Medulla oblongata (tissue), 1 donor: Measurements from ENCODE around the gene CELA2B.
"Not testable (repeated sequence)": the region's sequence is repeated elsewhere in the genome, so short reads cannot be mapped to it uniquely, and the experiment has no call there.

ENCODE experiments used
- DNase-seq: peaks from one replicate; pipeline ENCODE4 v3.0.0-alpha.2; 2015; ENCODE audit errors: extremely low spot score

CELA2B gene

DNA sequence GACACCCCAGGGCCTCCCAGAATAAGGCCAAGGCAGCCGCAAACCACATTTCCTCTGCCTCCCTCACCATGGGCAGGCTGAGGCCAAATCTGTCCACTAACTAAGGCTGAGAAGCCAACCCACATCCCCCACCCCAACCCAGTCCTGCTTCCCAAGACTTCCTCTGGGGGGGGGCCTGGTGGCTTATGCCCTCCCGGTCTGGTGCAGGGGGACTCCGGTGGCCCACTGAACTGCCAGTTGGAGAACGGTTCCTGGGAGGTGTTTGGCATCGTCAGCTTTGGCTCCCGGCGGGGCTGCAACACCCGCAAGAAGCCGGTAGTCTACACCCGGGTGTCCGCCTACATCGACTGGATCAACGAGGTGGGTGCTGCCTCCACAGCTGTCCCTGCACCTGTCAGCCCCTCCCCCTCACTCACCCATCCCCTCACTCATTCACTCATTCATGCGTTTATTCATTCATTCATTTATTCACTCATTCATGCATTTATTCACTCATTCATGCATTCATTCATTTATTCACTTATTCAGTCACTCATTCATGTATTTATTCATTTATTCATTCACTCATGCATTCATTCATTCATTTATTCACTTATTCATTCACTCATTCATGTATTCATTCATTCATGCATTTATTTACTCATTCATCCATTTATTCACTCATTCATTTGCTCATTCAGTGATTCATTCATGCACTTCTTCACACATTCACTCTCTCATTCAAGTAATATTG is 30.3 kb upstream of the CELA2B start:
- DNase-seq, result no peak

DNA sequence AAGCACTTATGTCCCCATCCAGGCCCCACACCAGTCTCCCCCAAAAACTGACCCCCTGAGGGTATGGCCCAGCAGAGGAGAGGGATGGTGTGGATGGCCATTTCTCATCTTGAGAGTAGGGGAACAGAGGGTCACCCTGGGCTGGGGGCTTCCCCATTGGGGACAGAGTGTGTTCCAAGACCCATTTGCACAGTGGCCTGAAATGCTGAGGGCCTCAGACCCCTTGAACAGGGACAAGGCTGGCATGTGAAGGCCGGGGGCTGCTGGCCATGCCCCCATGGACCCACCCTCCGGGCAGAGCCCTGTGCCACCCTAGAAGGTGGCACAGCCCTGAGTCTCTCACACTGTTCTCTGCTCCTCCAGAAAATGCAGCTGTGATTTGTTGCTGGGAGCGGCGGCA is 29.7 kb upstream of the CELA2B start:
- no peak for DNase-seq

DNA sequence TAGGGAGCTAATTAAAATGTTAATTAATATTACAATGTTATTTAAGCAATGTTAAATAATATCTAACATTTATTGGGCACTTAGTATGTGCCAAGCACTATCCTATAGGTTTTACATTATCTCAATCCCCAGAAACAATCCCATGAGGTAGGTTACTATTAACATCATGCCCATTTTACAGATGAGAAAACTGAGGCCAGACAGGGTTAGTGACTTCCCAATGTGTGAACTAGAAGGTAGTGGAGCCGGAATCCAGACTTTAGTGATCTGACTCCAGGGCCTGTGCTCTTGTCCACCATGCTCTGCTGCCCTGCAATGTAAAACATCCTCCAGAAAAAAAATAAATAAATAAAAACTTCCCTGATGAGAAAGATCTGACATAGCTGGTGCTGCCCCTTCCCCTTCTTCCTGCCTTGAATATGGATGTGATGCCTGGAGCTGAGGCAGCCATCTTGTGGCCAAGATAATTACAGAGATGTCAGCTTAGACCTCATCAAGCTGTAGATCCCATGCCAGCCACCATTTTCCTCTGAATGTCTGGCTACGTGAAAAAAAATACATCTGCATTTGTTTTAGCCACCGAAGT is 26.9 kb upstream of the CELA2B start:
- DNase-seq, result no peak

DNA sequence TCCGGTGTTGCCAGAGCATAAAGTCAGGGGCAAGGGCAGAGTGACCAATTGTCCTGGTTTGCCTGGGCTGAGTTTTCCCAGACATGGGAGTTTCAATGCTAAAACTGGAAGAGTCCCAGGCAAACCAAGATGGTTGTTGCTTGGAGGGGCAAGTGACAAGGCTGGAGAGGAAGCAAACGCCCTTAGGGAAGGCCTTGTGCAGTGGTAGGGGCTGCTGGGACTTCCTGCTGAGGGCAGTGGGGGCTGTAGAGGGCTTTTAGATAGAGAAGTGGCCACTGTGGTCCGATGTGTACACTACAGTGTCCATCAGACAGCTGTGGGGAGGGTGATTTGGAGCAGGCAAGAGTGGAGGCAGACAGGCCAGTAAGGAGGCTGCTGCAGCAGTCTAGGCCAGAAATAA is 26.3 kb upstream of the CELA2B start:
- DNase-seq, result no peak

DNA sequence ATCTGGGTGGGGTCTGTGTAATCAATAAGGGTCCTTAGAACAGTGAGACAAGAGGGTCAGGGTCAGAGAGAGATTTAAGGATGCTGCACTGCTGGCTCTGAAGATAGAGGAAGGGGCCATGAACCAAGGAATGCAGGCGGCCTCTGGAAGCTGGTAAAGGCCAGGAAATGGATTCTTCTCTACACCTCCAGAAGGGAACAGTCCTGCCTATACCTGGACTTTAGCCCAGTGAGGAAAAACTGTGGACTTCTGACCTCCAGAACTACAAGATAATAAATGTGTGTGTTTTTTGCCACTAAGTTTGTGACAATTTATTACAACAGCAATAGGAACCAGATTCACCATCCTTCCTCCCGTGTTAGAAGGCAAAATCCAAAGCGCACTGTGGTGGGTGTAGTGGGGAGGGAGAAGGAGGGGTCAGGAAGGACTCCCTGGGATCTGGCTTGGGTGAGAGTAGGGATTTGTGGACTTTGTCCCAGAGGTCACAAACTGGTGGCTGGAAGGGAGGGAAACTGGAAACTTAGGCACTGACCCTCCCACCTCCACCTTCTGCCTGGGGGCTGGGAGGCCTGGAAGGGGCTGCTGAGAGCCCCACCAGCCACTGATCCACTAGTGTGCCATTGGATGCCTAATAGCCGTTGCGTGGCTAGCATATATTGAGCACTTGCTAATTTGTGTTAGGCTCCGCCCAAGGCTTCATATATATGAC is 24.7 kb upstream of the CELA2B start:
- DNase-seq, result no peak

DNA sequence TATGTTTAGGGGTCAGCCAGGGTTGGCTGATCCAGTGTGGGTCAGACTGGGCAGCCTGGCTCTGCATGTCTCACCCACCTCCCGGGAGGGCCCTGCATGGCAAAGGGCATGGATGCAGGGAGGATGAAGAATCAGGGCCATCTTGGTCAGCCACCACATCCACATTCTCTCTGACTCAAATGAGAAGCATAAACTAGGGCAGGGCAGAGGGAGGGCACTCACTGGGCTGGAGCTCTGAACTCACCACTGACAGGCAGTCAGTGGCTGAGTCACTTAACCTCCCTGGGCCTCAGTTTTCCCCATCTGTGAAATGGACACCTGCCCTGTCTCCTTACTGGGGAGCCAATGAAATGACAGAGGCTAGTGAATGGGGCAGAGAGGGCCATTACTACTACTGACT is 23.7 kb upstream of the CELA2B start:
- no peak for DNase-seq

DNA sequence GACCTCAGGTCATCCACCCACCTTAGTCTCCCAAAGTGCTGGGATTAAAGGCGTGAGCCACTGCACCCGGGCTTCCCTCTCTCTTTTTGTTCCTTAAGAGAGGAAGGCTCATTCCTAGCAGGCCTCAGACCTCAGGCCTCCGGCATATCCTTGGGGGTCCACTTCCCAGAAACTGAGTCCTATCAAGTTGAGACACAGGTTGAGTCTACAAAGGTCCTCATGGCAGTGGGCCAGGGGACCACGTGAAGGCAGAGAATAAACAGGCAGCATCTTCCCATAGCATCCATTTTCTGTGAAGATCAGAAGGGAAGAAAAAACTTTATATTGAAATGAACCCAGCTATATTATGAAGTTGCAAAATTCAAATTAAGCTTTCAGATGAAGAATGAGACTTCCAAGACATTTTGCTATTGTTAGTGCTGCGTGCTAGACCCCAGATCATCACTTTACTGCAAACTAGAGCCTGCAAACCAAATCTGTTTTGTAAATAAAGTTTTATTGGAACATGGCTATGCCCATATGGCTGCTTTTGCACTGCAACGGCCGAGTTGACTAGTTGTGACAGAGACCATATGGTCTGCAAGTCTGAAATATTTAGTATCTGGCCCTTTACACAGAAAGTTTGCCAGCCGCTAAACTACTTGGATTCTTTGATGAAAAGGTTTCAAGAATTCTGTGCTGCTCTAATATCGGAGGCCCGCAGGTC is 22.9 kb upstream of the CELA2B start:
- no peak for DNase-seq

DNA sequence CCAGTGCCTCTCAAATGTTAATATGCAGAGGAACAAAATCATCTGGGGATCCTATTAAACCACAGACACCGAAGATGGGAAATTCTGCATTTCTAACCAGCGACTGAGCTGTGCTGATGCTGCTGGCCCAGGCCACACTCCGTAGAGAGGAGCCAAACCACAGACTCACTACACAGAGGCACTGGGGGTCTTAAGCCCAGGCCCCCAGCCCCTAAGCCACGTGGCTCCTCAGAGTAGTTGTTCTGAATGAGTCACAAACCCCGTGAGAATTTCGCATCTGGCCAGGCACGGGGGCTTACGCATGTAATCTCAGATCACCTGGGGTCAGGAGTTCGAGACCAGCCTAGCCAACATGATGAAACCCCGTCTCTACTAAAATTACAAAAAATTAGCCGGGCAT is 22.2 kb upstream of the CELA2B start:
- no peak for DNase-seq

DNA sequence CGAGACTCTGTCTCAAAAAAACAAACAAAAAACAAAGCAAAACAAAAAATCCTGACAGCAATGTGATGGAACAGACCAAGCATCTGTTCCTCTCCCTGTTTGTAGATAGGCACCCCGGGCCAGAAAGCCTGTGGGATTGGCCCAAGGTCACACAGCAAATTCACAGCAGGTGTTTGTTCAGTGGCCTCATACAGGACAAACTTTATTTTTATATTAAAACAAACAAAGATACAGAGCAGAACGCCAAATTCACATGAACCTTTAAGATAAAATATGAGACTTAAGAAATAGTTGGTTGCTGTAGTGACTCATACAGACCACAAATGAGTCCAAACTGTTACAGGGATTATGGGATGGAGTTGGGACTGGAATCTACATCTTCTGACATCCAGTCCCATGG is 21.6 kb upstream of the CELA2B start:
- DNase-seq, result no peak

DNA sequence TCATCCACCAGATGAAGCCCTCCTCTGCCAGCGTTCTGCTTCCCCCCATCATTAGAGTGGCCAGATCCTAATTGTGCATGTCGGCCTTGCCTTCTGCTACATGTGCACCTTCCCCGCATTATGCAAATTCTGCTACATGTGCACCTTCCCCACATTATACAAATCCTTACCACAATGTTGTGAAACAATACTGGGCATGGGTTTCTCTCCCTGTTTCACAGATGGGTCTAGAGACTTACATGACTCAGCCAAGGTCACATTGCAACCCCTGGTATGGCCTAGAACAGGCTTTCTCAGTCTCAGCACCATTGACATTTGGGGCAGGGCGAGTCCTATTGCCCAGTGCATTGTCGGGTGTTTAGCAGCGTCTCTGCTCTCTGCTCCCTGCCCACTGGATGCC is 20.4 kb upstream of the CELA2B start:
- DNase-seq, result no peak

DNA sequence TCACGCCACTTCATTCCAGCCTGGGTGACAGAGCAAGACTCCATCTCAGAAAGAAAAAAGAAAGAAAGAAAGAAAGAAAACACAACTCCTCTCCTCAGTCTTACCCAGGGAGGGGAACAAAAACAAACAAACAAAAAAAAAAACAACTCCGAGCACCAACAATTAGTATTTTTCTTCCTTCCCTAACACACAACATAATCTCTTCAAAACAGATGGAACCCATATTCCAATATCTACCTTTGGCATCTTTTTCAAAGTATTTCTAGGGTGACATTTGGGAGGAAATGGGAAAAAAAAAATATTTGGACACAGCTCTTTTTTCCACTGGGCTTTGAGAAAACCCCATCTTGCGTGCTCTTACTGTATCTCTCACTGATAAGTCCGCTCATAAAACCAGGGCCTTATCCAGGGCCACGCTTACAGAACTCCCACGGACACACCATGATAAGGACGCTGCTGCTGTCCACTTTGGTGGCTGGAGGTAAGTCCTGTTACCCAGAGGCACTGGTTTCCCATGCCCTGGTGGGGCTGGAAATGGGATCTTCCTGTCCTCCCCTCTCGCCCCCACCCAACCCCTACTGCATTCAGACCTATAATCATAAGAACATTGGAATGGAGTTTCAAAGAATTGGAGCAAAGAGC is 19.5 kb upstream of the CELA2B start, which contains the start of gene CELA2A:
CELA2A (plus strand) TSS at position 420 of the 642 bp plus-strand sequence; CDS start at position 442, 22 bp downstream.
- no peak for DNase-seq

DNA sequence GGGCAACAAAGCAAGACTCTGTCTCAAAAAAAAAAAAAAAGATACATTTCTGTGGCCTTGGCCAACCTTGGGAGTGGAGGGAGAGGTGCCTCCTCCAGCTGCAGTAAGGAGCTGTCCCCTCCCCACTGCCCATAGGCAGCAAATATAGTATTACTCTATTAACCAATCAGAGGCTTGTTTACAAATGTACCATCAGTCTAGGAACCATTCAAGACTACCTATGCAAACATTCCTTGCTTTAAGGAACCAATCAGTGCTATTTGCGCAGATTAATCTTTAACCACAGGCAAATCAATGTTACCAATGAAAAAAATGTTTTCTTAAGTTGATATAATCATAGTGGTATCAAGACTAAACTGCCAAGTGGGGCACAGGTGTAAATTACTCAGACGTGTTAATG is 18.3 kb upstream of the CELA2B start:
- no peak for DNase-seq

DNA sequence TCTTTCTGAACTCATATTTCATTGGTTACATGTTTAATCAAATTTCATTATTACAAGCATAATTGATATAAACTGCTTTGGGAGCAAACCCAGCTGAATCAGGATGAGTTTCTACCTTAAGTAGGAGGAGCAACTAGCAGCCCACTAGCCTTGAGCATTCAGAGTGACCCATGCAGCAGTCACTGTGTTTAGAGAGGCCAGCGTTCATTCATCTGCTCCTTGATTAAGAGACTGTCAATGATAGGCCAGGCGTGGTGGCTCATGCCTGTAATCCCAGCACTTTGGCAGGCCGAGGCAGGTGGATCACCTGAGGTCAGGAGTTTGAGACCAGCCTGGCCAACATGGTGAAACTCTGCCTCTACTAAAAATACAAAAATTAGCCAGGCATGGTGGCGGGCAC is 17.5 kb upstream of the CELA2B start:
- not testable (repeated sequence) for DNase-seq

DNA sequence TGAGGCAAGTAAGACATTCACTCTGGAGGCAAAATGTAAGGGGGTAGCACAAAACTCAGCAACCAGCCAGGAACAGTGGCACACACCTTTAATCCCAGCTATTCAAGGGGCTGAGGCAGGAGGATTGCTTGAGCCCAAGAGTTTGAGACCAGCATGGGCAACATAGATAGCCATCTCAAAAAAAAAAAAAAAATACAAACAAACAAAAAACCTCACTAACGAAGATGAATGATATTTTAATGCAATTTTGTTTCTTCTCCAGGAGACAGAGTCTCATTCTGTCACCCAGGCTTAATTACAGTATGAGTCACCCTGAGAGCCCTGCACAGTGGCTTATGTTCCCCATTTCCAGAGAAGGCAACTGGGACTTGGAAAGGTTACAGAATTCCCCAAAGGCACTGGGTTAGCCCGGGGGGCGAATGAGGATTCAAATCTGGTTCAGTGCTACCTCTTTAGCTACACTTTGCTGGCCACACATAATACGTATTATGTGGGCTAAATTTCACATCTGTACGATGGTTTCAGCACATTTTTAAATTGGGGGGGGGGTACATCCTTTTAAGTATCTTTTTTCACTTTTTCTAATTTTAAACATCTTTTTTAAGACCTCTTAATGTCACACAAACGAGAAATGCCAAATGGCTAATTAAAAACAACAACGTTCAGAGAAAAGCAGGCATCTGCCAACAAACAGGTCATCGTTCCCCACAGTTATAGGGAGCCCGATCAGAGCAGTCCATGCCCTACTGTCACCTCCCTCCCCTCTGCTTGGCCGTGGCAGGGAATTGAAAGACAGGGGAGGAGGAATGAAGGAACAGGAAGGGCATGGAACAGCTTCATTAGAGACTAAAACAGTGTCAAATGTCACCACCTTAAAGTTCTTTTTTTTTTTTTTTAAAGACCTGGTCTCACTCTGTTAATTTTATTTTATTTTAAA is 15.9 kb upstream of the CELA2B start:
- DNase-seq, result no peak

DNA sequence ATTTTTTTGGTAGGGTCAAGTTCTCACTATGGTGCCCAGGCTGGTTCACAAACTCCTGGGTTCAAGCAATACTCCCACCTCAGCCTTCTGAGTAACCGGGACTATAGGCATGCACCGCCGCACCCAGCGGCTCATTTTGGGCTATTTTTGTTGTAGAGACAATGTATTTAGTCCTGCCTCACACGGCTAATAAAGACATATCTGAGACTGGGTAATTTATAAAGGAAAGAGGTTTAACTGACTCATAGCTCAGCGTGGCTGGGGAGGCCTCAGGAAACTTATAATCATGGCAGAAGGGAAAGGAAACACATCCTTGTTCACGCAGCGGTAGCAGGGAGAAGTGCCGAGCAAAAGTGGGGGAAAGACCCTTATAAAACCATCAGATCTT is 15.2 kb upstream of the CELA2B start:
- no peak for DNase-seq

DNA sequence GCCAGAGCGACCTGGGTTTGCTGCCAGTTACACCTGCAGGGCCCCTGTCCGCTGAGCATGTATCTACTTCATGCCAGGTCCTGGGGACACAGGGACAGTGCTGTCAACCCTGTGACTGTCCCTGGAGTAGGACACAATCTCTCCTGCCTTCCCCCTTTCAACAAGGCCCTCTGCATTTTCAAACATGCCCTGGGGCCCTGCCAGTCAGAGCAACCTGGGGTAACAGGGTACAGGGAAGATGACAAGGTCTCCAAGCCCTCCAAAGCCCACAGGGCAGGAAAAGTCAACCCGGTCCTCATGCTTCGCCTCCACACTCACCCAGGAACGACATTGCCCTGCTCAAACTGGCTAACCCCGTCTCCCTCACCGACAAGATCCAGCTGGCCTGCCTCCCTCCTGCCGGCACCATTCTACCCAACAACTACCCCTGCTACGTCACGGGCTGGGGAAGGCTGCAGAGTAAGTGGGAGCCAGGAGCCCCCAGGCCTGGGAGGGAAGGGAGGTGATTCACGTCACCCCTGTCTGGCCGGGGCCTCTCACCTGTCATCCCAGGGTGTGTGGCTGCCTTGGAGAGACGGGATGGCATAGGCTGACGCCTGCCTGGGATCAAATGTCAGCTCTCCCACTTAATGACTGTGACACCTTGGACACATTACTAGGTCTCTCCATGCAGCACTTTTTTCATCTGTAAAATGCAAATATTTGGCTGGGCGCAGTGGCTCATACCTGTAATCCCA is 12.7 kb upstream of the CELA2B start:
- not testable (repeated sequence) for DNase-seq

DNA sequence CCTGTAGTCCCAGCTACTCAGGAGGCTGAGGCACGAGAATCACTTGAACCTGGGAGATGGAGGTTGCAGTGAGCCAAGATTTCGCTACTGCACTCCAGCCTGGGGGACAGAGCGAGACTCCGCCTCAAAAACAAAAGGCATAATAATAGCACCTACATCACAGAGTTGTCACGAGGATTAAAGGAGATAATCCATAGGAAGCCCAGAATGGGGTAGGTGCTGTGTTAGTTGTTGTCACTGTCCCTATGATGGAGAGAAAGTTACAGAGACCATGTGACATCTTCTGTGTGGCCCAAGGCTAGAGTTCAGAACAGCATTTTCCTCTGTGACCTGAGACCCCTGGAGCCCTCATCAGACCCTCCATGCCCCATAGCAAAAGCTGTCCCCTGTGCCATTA is 12.0 kb upstream of the CELA2B start:
- DNase-seq, result not testable (repeated sequence)

DNA sequence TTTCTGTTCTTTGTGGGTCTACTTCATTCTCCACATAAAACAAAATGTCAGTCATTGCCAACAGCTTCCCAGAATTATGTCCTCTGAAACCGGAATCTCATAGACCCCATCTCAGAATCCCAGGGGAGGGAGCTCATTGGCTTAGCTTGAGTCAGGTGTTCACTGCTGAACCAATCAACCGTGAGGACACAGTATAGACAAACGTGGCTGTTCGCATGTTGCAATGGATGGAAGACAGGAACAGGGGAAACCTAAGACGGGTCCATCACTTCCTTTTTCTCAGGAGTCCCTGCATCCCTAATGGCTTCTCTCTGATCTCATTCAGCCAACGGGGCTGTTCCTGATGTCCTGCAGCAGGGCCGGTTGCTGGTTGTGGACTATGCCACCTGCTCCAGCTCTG is 10.2 kb upstream of the CELA2B start:
- DNase-seq, result no peak

DNA sequence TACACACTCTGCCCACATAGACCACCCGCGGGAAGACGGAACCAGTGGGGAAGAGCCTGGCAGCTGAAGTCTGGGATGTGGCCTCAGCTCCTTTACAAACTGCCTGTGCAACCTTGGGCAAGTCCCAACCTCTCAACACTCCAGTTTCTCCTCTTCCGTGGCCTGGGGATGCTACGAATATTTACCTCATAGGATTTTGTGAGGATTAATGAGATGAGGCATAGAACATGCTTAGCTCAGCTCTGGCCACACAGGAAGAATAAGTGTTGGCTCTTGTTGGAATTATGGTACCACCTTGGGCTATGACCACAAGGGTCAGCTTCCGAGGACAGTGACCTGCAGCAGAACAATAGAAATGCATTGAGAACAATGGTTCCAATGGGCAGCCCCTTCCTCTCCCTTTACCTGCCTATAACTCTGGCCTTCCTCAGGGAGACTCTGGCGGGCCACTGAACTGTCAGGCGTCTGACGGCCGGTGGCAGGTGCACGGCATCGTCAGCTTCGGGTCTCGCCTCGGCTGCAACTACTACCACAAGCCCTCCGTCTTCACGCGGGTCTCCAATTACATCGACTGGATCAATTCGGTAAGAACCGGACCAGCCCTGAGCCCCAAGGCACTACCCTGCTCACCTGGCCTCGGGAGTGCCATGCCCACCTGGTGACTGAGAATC is 8.8 kb upstream of the CELA2B start:
- DNase-seq, result not testable (repeated sequence)

DNA sequence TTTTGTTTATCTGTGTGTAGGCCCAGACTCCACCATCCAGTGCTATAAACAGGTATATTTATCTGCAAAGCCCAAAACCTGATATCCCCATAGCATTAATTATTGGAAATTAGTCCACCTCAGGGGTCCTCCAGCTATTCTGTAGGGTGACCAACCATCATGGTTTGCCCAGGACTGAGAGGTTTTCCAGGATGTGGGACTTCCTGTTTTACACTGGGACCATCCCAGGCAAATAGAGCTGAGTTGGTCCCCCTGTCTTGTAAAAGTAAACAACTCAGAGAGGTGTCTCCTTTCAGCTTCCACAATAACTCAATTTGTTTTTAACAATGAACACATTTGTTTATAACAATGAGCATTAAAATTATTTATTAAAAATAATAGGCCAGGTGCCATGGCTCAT is 7.8 kb upstream of the CELA2B start:
- DNase-seq, result no peak
